SK-N-SH treated with all-trans-retinoic acid at 6 μM for 48 hours (cell line): ENCODE results near the gene GGA3.

Experiments used
- ISL1 ChIP-seq: fragments of 250-450 bp; sonication (Bioruptor Pico); IDR thresholded peaks from 2 replicates; pipeline ENCODE4 v2.1.2; 2022; ENCODE audit warnings: mild to moderate bottlenecking, moderate library complexity
- ZFP3 ChIP-seq: fragments of 250-450 bp; sonication (Bioruptor Pico); IDR thresholded peaks from 2 replicates; pipeline ENCODE4 v1.5.0; 2020; ENCODE audit warnings: mild to moderate bottlenecking, moderate library complexity
- TF ChIP-seq, protein P1 (sequence below): fragments of 250-450 bp; sonication (Bioruptor Pico); IDR thresholded peaks from 2 replicates; pipeline ENCODE4 v1.8.0; 2021; ENCODE audit warnings: low read depth, mild to moderate bottlenecking, moderate library complexity, borderline replicate concordance
- TF ChIP-seq, protein P2 (sequence below): fragments of 250-450 bp; sonication (Bioruptor Pico); IDR thresholded peaks from 2 replicates; pipeline ENCODE4 v1.8.0; 2020; ENCODE audit warnings: mild to moderate bottlenecking, moderate library complexity, borderline replicate concordance
- TF ChIP-seq, protein P3 (sequence below): fragments of 250-450 bp; sonication (Bioruptor Pico); IDR thresholded peaks from 2 replicates; pipeline ENCODE4 v1.5.1; 2020; ENCODE audit warnings: low read depth, mild to moderate bottlenecking, moderate library complexity

- TF ChIP-seq, protein P1, sequence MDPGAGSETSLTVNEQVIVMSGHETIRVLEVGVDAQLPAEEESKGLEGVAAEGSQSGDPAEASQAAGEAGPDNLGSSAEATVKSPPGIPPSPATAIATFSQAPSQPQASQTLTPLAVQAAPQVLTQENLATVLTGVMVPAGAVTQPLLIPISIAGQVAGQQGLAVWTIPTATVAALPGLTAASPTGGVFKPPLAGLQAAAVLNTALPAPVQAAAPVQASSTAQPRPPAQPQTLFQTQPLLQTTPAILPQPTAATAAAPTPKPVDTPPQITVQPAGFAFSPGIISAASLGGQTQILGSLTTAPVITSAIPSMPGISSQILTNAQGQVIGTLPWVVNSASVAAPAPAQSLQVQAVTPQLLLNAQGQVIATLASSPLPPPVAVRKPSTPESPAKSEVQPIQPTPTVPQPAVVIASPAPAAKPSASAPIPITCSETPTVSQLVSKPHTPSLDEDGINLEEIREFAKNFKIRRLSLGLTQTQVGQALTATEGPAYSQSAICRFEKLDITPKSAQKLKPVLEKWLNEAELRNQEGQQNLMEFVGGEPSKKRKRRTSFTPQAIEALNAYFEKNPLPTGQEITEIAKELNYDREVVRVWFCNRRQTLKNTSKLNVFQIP = no peak
- TF ChIP-seq, protein P2, sequence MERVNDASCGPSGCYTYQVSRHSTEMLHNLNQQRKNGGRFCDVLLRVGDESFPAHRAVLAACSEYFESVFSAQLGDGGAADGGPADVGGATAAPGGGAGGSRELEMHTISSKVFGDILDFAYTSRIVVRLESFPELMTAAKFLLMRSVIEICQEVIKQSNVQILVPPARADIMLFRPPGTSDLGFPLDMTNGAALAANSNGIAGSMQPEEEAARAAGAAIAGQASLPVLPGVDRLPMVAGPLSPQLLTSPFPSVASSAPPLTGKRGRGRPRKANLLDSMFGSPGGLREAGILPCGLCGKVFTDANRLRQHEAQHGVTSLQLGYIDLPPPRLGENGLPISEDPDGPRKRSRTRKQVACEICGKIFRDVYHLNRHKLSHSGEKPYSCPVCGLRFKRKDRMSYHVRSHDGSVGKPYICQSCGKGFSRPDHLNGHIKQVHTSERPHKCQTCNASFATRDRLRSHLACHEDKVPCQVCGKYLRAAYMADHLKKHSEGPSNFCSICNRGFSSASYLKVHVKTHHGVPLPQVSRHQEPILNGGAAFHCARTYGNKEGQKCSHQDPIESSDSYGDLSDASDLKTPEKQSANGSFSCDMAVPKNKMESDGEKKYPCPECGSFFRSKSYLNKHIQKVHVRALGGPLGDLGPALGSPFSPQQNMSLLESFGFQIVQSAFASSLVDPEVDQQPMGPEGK (CRISPR knock-in tag) = no peak
- no peak for TF ChIP-seq ISL1 (CRISPR knock-in tag)
- TF ChIP-seq, protein P3, sequence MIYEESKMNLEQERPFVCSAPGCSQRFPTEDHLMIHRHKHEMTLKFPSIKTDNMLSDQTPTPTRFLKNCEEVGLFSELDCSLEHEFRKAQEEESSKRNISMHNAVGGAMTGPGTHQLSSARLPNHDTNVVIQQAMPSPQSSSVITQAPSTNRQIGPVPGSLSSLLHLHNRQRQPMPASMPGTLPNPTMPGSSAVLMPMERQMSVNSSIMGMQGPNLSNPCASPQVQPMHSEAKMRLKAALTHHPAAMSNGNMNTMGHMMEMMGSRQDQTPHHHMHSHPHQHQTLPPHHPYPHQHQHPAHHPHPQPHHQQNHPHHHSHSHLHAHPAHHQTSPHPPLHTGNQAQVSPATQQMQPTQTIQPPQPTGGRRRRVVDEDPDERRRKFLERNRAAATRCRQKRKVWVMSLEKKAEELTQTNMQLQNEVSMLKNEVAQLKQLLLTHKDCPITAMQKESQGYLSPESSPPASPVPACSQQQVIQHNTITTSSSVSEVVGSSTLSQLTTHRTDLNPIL (CRISPR knock-in tag) = no peak
- TF ChIP-seq ZFP3 (CRISPR knock-in tag) = no peak
These were observed 18.9 kb downstream of the GGA3 start for GRCh38 chr17:75242461-75243042.
